ENCODE results near the gene PEX5.
A peak's percentile ranks its signal among the peaks of the same experiment; 100 is the strongest.
"Not testable (repeated sequence)": the region's sequence is repeated elsewhere in the genome, so short reads cannot be mapped to it uniquely, and the experiment has no call there.

Gene PEX5

DNA sequence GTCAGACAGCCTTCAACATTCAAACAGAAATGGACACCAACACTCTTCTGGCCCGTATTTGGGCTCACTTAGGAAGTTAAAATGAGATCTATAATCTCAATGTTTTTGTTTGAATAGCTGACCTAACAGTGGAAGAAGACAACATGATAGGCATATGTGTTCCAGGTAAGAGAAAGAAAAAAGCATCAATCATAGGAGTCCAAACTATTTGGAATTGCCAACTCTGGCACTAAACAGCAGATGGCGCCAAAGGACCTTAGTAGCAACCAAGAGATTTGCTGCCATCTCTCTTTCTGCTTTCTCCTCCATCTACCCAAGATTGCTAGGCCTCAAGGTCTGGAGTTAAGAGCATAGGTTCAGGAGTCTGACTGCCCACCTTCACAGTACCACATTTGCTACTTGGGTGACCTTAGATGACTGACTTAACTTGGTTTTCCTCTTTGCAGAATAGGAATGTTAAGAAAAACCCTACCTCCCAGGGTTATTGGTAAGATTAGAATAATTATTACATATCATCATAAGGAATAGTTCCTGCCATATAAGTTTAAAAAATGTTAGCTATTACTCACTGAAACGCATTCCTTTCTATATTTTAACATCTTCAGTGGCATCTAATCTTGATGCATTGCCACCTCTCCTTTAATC lies 30.2 kb downstream of the PEX5 start:
- DNase-seq: peak; percentile 41

GRCh38 chr12:7221486-7221885 lies 32.0 kb downstream of the PEX5 start:
- DNase-seq: no peak

DNA sequence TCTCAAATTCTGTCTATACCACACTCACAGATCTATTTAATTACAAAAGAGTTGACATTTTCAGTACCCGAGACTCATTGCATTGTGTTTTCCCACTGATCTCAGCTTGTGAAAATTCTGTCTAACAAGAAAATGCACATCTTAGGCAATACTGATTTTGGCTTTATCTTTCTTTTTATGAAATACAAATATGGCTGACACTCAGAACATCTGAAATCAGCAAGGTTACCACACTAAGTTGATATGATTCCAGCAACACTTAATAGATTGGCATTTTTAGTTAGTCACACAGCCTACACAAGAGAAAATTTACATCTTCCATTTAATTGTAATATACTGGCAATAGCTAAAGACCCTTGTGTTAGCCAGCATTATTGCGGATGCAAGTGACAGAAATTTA lies 40.3 kb downstream of the PEX5 start:
- DNase-seq: no peak

DNA sequence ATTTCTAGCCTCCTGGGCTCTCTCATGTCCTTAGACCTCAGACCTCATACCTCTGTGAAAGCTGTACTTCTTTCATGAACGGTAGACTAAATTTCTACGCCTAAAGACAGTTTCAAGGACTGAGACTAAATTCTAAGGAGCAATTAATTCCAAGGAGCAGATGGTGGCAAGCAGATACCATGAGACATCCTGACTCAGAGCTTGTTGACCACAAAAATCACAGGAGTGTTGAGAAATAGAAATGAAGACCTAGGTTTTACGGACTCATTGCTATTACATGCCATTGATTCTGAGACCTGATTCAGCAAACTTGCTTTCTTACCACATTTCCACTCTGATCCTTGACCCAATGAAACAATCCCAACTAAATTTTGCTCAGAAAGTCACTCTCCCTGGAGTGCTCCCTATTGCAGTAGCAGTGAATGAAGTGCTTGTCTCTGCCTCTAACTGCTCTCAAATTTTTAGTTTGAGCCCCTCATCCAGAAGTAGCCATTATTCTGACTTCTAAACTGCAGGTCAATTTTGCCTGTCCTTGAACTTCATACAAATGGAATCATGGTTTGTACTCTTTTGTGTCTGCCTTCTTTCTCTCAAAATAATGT lies 52.0 kb downstream of the PEX5 start:
- no peak for DNase-seq

DNA sequence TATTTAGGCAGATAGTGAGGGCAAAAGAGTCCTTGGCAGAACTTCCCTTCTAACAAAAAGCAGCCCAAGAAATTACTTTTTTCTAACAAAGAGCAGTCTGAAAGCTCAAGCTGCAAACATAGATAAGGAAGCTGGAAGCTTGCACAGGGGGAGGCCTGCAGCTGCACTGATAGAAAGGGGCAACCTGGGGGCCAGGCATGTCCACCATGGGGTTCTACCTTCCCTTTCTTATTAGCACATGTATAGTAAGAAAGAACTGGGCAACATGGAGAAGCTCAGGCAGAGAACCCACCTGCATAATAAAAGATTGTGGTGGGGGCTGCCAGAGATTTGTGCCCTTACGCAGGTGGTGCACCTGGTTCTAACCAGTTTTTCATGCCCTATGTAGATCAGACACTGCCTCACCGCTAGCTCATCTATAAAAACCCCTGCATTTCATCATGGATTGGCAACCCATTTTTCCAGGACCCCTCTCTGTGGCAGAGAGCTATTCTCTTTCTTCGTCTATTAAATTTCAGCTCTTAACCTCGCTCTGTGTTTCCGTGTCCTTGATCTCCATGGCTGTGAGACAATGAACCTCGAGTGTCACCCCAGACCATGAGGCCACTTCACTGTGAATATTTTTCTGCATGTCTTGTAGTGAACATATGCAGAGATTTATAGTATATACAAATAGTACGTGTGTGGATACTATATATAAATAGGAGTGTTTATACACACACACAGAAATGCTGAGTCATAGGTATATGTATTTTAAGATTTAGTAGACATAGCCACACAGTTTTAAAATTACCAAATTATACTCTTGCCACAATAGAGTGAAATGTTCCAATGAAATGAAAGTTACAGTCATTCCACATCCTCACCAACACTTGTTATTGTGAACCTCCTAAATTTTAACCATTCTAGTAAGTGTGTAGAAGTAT lies 53.0 kb downstream of the PEX5 start:
- DNase-seq: no peak

DNA sequence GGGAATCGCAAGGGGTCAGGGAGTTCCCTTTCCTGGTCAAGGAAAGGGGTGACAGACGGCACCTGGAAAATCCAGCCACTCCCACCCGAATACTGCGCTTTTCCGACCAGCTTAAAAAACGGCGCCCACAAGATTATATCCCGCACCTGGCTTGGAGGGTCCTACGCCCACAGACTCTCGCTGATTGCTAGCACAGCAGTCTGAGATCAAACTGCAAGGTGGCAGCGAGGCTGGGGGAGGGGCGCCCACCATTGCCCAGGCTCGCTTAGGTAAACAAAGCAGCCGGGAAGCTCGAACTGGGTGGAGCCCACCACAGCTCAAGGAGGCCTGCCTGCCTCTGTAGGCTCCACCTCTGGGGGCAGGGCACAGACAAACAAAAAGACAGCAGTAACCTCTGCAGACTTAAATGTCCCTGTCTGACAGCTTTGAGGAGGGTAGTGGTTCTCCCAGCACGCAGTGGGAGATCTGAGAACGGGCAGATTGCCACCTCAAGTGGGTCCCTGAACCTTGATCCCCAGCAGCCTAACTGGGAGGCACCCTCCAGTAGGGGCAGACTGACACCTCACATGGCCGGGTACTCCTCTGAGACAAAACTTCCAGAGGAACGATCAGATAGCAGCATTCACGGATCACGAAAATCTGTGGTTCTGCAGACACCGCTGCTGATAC lies 62.0 kb downstream of the PEX5 start:
- not testable (repeated sequence) for DNase-seq

- no peak for DNase-seq
Measured at GRCh38 chr12:7259060-7259459, 69.6 kb downstream of the PEX5 start.

Data from activated effector memory CD4-positive, alpha-beta T cell treated with Interleukin-2 at 50 U/mL for 16 hours (primary cell).